Activated T-cell treated with anti-CD3 and anti-CD28 coated beads for 24 hours (primary cell): ENCODE results near the gene AMY1C.
"Not testable (repeated sequence)": the region's sequence is repeated elsewhere in the genome, so short reads cannot be mapped to it uniquely, and the experiment has no call there.

Source experiments
- DNase-seq: peaks from one replicate; pipeline ENCODE4 v3.0.0-alpha.2; 2020; ENCODE audit warnings: low read depth

The AMY1C gene

DNA sequence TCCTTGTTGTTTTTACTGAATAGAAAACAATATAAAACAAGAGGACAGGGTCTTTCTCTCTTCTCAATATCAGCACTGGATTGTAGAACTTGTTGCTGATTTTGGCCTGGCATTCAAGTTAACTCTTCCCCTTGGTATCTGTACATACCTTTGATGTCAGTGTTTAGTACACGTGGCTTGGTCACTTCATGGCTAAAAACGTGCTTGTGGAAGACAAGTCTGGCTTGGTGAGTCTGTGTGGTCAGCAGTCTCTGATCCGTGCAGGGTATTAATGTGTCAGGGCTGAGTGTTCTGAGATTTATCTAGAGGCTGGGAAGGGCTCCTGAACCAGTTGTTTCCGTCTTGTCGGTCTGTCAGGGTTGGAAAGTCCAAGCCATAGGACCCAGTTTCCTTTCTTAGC lies at the start of gene AMY1C:
Gene AMY1C (plus strand): TSS at position 301 of the 400 bp plus-strand sequence. CDS start 572 bp downstream, outside the sequence.
- DNase-seq = not testable (repeated sequence)

DNA sequence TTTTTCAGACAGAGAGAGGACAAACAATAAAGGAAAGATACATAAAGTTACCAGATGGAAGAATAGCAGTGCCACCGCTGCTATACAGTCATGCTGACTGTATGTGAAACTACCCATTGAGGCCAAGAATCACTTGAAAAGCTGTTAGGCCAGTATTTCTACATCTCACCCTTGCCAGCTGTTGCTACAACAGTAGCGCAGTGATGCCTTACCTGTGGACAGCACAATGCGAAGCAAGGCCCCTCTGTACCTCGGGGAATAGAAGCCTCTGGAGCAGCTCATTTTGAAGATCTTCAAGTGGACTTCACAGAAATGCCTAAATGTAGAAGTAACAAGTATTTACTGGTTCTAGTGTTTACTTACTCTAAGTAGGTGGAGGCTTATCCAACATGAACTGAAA lies 49.0 kb upstream of the AMY1C start:
- not testable (repeated sequence) for DNase-seq

DNA sequence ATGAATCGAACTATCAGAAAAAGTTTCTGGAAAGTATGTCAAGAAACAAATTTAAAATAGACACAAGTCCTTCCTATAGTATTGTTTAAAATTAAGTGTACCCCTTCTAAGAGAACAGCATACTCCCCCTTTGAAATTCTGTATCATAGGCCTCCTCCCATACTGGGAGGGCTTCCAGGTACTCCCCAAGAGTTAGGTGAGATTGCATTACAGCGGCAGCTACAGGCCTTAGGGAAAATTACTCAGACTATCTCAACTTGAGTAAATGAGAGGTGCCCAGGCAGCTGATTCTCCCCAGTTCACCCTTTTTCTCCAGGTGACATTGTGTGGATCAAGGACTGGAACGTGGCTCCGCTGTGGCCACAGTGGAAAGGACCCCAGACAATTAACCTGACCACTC lies 48.4 kb upstream of the AMY1C start:
- DNase-seq = not testable (repeated sequence)

DNA sequence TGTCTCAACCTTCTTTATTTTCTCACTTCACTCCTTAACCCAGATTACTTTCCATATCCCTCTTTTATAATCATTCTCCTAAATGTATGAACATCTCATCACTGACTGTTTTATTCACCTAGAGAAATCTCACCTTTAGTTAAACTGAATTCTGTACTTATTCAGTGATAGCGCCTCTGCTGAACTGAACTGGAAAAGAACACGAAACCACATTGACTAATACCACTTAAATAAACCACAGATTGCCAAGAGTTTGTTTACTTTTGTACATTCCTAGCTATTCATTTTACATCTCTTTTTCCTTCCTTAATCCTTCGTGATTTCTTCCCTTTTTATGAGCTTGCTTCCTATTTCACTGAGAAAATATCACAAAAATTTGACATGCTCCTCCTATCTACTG lies 42.0 kb upstream of the AMY1C start:
- DNase-seq = not testable (repeated sequence)

DNA sequence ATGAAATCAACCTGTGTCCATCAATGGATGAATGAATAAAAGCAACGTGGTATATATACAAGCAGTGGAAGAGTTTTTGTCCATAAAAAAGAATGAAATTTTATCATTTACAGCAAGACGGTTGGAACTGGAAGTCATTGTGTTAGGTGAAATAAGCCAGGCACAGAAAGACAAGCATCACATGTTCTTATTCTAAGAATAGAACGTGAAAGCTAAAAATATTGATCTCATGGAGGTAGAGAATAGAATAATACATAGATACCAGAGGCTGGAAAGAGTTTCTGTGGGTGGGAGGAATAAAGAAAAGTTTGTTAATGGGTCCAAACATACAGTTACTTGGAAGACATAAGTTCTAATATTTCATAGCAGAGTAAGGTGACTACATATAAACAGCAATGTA lies 39.3 kb upstream of the AMY1C start:
- not testable (repeated sequence) for DNase-seq

DNA sequence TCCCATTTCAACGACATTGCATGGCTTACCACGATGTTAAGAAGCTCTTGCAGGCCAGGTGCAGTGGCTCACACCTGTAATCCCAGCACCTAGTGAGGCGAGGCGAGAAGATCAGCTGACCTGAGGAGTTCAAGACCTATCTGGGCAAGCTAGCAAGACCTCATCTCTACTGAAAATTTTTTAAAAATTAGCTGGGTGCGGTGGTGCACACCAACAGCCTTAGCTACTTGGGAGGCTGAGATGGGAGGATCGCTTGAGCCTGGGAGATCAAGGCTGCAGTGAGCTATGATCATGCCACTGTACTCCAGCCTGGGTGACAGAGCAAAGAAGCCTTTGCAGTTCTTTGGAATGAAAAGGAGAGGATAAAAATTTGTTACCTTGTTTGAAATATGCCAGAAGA lies 32.3 kb upstream of the AMY1C start:
- not testable (repeated sequence) for DNase-seq

DNA sequence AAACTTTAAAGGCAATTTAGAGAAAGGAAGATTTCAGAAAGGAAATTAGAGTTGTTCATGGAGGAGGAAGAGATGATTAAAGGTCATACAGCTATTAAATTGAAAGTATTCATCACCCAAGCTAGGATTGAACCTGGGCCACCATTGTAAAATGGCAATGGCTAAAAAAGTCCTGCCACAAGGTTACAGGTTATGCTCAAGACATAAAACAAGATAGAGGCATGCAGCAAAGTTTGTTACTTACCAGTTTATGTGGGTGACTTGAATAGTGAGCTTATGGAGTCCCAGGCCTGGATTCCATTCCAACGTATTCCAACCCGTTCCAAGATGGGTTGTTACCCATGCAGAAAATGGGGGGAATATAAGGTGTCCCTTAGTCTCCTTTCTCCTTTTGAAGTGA lies 28.2 kb upstream of the AMY1C start:
- DNase-seq = not testable (repeated sequence)

DNA sequence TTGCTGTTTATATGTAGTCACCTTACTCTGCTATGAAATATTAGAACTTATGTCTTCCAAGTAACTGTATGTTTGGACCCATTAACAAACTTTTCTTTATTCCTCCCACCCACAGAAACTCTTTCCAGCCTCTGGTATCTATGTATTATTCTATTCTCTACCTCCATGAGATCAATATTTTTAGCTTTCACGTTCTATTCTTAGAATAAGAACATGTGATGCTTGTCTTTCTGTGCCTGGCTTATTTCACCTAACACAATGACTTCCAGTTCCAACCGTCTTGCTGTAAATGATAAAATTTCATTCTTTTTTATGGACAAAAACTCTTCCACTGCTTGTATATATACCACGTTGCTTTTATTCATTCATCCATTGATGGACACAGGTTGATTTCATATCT lies 14.4 kb upstream of the AMY1C start:
- not testable (repeated sequence) for DNase-seq

DNA sequence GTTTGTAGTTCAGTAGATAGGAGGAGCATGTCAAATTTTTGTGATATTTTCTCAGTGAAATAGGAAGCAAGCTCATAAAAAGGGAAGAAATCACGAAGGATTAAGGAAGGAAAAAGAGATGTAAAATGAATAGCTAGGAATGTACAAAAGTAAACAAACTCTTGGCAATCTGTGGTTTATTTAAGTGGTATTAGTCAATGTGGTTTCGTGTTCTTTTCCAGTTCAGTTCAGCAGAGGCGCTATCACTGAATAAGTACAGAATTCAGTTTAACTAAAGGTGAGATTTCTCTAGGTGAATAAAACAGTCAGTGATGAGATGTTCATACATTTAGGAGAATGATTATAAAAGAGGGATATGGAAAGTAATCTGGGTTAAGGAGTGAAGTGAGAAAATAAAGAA lies 11.7 kb upstream of the AMY1C start:
- DNase-seq = not testable (repeated sequence)

DNA sequence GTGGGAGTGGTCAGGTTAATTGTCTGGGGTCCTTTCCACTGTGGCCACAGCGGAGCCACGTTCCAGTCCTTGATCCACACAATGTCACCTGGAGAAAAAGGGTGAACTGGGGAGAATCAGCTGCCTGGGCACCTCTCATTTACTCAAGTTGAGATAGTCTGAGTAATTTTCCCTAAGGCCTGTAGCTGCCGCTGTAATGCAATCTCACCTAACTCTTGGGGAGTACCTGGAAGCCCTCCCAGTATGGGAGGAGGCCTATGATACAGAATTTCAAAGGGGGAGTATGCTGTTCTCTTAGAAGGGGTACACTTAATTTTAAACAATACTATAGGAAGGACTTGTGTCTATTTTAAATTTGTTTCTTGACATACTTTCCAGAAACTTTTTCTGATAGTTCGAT lies 5.2 kb upstream of the AMY1C start:
- DNase-seq = not testable (repeated sequence)

DNA sequence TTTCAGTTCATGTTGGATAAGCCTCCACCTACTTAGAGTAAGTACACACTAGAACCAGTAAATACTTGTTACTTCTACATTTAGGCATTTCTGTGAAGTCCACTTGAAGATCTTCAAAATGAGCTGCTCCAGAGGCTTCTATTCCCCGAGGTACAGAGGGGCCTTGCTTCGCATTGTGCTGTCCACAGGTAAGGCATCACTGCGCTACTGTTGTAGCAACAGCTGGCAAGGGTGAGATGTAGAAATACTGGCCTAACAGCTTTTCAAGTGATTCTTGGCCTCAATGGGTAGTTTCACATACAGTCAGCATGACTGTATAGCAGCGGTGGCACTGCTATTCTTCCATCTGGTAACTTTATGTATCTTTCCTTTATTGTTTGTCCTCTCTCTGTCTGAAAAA lies 4.7 kb upstream of the AMY1C start:
- DNase-seq = not testable (repeated sequence)

DNA sequence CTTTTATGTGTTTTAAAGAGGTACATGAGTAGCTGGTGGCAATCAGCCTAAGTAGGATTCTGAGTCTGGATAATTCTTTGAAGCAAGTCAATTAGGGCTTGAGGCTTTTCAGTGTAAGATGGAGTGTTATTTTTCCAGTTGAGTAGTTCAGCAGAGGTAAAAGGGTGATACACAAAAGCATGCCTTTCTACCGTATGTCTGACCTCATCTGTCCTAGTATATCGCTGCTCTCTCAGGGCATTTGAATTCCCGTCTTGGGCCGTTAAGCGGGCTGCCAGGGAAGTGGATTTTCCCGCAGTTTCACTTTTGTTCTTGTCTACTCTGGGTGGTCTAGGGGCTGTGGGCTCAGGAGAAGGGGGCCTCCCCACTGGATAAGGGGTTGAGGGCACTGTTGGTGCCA lies 1.4 kb upstream of the AMY1C start:
- DNase-seq = not testable (repeated sequence)

DNA sequence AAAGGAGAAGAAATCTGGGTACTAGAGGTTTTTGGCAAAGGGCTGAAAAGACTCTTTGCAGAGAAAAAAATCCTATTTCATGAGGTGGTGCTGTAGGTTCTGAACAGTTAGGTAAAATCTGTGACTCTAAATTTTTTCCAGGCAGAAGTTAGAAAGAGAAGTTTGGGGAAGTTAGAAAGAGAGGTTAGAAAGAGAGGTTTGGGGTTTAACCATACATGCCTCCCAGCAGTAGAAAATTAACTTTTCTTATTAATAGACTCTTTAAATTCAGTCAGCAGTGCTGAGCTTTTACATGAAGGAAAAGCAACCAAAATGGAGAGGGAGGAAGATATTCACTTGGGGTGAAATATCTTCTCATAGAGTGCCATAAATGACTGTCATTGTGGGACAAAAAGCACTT lies 12.2 kb downstream of the AMY1C start:
- DNase-seq = no peak

DNA sequence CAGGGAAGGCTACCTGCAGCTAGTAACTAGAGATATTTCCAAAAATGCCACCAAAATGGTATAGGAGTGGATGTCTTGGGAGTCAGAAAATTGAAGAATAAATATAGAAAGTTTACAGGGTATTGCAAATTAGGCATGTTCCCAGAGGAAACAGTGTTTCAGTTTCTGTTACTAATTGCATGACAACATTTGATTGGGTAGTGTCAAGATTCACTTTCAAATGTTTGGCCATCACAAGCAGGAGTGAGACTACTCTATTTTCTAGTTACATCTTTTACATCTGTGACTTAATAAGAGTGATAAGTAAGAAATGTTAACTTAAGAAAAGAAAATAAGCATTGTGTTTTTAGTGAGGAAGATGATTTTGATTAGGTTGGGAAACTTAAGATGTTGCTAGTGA lies 30.2 kb downstream of the AMY1C start:
- DNase-seq = no peak

DNA sequence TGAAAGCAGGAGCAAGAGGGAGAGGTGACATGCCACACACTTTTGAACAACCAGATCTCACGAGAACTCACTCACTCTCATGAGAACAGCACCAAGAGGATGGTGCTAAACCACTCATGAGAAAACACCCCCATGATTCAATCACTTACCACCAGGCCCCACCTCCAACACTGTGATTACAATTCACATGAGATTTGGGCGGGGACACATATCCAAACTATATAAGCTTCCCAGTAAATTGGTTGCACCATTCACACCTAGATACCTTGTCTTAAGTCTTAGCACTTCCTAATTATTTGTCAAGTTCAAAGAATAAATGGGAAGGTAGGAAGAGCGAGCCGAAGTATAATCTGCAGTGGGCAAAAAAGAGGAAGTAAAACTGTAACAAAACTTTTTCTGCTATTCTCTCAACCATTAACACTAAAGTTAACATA lies 34.3 kb downstream of the AMY1C start:
- no peak for DNase-seq

DNA sequence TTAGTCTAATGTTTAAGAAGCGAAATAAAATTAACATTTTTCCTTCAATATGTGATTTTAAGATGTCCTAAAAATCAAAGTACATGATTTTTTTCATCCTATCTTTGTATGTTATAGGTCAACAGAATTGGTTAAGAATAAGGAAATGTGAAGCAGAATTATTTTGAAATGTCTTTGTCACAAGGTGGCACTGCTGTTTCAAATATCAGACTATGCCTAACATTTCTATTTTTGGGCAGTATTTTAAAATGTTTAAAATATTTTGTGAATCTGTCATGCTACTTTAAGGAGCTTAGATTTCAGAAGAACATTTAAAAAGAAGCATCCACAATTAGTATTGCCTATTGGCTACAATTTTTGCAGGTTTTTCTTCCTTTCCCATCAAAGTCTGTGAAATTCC lies 38.7 kb downstream of the AMY1C start:
- DNase-seq = no peak

DNA sequence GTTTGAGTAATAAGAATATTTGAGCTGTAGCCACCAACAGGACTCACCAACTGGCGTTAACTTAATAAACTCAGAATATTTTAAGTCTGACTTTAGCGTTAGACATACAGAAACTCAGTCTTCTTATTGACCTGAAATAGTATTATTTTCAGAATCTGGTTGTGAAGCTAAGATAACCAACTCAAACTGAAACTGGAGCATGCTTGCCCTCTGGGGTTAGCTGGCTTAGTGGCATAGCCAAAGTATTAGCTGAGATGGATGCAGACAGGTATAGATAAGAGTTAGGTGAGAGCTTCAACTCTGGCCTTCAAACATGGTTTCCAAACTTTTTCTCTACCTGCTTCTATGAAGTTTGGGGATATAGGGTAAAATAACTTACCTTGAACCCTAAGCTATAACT lies 40.5 kb downstream of the AMY1C start:
- no peak for DNase-seq
